OCI-LY1 (cell line): Measurements from ENCODE around the gene BLID.

Experiments used
- EZH2 ChIP-seq: fragments of 200-600 bp; sonication (generic), shearing (Covaris generic); IDR thresholded peaks from 2 replicates; pipeline ENCODE4 v1.8.0; 2017; ENCODE audit warnings: borderline replicate concordance, mixed run types, mild to moderate bottlenecking, antibody characterized with exemption, low read length, moderate library complexity, mixed read lengths
- TF ChIP-seq, protein P1 (sequence below): fragments of 200-600 bp; sonication (generic), shearing (Covaris generic); IDR thresholded peaks from 2 replicates; pipeline ENCODE4 v1.5.1; 2017; ENCODE audit warnings: mild to moderate bottlenecking, antibody characterized with exemption, low read length, moderate library complexity, mixed read lengths

DNA sequence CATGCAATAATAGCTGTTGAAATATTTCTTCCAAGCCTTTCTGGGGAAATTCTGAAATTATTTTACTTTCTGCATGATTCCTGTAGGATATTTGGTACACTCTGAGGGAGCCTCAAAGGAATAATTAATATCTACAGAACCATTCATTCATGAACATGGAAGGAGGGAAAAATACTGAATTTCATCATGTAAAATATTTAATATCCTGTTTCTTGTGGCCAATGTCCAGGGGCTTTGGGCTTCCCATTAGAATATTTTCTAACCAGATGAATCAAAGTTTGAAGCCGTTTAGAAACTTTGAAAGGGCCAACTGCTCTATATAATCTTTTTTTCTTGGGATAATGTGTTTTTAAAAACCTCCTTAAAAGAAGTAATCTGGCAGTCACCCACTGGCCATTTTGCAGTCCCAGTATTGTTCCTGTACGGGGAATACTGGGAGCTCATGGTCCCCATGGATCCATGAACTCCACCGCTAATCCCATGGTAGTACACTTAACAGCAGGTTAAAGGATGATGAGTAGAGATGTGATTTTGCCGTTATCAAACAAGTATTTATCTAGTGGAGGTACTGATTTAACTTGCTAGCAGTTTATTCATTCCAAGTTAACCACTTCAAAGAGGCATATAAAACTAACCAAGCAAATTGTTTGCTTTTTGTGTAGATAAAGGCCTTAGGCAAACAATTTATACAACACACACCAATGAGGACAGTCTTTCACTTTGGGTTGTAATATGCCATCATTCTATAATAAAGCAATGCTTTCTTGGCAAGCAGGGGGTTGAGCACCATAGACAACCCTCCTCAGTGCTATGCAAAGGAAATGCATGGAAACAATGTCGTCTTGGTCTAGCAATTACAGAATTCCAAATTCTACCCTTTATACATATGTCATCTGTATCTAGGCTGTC is 34.5 kb upstream of the BLID start:
- TF ChIP-seq, protein P1, sequence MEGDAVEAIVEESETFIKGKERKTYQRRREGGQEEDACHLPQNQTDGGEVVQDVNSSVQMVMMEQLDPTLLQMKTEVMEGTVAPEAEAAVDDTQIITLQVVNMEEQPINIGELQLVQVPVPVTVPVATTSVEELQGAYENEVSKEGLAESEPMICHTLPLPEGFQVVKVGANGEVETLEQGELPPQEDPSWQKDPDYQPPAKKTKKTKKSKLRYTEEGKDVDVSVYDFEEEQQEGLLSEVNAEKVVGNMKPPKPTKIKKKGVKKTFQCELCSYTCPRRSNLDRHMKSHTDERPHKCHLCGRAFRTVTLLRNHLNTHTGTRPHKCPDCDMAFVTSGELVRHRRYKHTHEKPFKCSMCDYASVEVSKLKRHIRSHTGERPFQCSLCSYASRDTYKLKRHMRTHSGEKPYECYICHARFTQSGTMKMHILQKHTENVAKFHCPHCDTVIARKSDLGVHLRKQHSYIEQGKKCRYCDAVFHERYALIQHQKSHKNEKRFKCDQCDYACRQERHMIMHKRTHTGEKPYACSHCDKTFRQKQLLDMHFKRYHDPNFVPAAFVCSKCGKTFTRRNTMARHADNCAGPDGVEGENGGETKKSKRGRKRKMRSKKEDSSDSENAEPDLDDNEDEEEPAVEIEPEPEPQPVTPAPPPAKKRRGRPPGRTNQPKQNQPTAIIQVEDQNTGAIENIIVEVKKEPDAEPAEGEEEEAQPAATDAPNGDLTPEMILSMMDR, result no peak
- no peak for TF ChIP-seq EZH2
